CD4-positive, alpha-beta T cell treated with Interferon gamma for 1 hour (primary cell): ENCODE results near the gene GALNT18.
"Not testable (repeated sequence)": the region's sequence is repeated elsewhere in the genome, so short reads cannot be mapped to it uniquely, and the experiment has no call there.

ENCODE experiments used
- DNase-seq: peaks from one replicate; pipeline ENCODE4 v3.0.0-alpha.2; 2020

GALNT18 gene

DNA sequence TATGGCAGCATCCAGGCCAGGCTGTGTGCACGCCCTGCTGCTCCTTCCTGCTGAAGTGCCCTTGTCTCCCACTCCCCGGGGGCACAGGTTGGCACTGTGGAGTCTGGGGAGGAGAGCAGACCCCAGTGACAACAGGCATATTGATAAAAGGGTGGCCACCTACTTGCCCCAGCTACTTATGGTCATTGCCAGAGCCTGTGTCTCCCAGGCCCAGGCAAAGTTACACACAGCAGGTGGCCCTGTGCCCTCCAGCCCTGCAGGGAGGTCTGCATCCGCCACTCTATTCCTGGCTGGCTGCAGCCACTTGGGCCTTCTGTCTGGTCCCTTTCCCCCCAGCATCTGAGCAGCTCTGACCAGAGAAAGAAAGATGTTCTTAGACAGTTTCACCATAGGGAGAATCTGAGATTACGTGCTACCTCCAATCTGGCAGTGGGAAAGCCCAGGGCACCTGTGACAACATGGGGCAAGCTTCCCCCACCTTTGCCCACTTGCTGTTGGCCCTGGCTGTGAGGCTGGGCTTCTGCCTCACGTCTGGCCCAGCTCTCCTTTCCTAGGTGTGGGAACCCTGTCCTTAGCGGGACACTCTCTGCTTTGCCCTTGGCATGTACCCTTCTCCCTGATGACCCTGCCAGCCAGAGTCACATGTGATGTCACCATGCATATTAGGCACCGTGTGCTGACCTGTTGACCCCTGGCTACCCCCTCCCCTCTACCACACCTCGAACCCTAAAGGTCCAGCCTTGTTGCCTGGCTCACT lies 243.4 kb downstream of the GALNT18 start:
- no peak for DNase-seq

DNA sequence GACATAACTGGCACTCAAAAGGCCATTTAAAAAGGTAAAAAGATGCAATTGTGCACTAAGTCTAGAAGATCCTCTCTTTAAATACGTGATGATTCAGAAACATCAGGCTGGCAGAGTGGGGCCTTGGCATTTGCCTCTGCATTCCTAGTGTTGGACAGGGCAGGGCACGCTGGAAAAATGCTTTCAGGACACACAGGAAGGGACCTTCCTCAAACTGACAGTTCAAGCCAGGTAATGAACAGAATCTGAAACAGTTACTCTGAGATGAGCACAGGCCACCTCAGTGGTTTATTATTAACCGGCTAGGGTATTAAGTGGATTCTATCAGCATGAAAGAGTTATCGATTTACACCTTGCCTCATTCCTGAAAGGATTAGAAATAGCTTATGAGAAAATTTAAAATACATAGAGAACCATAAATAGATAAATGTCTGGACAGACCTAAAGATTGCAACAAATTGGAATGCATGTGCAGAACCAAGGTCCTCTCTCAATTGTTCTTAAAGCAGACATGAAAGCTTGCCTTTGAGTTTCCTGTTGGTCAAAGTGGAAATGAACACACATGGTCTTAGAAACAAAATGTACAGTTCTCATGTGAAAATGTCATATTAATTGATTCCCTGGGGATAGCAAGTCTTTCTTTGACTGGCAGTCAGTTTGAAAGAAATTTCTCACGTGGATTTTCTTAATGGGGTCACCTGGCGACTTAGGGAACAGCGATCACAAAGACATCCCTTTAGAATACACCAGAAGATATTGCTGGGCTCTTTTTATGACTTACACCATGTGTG lies 247.3 kb downstream of the GALNT18 start:
- no peak for DNase-seq

DNA sequence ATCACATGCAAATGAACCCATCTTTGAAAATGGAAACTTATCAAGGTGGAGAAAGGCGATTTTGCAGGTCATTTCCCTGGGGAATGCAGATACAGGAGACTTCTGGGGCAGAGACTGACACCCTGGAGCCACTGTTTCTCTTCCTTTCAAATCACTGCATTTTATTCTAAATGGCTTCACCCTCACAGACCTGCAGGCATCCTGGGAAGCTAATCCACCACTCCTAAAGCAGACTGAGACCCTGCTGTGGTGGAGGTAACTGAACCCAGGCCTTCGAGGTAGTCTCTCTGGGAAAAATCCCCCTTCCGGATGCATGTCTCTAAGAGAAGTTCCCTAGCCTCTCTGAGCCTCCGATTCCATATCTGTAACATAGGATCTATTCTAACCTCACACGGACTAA lies 247.9 kb downstream of the GALNT18 start:
- DNase-seq = no peak

DNA sequence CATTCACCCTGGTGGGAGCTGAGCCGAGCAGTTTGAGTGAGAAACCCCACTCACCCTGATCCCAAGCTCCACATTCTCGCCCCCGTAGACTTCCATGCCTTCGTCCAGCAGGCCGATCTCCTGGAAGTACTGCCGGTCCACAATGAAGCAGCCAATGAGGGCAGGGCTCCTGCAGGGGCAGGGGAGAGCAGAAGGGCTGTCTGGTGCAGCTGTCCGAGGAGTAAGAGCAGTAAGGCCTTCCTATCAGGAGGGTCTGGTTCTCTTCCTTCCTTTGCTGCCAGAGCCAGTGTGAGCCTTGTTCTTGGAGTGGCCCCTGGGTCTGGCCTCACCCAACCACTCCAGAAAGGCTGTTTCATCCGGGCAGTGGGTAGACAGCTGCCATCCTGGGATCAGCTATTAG lies 249.3 kb downstream of the GALNT18 start:
- no peak for DNase-seq

DNA sequence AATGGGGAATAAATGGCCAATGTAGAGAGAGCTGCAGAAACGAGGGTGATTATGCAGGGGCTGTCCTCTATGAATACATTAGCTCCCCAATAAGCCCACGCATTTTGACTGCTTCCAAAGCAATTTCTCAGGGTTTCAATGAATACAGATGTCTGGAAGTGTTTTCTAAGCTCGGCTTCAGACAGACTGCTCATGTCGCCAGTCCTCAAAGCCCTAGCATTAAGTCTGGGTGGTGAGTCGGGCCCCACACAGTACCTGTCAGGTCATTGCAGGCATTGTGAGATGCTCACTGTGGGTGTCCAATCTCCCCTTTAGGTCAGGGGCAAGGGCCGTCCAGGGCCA lies 250.9 kb downstream of the GALNT18 start:
- DNase-seq = no peak

DNA sequence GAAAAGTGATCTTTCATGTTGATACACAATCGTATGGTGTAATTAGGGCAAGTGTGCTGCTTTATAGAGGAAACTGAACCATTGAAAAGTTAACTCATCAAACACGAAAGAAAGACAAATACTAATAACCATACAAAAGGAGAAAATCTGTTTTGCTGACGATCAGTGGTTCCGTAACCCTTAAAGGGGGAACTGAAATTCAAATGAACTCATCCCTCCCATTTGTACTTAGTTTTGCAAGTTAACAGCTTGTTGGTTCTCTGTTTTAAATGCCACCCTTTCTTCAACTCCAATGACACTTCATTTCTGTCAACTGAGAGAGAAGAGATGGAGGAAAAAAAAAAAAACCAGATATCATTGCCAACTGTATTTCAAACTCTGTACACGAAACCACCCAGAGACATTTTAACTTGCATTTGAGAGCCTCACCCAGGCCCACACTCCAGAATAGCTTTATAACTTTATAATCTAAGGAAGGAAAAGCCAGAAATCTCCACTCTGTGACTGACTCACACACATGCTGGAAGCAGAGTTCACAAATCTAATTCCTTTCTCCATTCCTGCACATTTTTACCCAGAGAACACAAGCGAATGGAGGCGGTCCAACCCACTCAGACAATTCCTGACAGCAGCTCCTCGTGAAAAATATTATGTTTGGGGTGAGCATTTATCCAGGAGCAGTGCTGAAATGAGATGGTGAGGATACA lies 251.4 kb downstream of the GALNT18 start:
- no peak for DNase-seq

DNA sequence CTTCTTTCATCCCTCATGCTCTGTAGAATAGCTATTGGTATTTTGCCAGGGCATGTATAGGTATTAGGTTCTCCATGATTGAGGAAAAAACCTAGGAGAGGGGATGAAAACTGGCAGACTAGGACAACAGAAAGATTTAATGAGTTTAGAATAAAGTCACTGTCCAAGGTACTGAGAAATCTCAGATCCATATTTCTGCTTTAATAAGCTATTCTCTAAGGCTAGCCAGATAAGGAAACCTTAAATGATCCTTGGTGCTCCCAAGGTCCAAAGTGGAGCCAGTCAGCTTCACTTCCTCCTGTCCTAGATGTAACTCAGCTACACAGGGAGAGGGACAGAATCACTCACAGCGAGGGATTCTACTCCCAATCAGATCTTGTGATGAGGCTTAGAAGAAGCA lies 255.0 kb downstream of the GALNT18 start:
- DNase-seq = no peak

DNA sequence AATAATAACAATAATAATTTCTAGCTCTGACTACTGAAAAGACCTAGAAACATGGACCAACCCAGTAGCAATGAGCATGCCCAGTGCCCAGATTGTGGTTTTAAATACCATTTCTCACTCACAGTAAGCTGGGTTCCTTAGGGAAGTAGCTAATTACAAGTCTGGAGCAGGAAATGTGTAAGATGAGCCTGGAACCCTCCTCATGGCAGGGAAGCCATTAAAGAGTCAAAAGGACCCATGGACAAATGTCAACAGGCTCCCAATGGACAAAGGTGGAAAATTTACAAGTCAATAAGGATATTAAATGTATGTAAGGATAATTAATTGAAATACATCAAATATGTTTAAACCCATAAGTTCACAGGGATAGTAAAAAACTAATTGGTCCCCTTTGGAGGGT lies 258.1 kb downstream of the GALNT18 start:
- no peak for DNase-seq

DNA sequence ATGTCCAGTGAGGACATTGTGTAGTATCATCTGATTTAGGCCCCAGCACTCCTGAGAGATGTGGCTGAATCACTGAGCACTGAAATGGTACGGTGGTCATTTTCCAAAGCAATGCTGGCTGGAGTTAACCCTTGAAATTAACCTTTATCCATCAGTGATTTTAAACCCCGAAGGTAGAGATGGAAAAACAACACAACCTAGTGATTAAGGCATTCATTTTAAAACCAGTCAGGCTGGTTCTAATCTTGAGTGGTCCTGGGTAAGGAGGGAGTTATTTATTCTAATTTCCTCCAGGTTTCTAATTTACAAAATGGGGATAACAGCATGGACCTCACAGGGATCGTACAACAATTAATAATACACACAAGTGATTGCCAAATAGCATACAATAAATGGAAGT lies 262.2 kb downstream of the GALNT18 start:
- no peak for DNase-seq

DNA sequence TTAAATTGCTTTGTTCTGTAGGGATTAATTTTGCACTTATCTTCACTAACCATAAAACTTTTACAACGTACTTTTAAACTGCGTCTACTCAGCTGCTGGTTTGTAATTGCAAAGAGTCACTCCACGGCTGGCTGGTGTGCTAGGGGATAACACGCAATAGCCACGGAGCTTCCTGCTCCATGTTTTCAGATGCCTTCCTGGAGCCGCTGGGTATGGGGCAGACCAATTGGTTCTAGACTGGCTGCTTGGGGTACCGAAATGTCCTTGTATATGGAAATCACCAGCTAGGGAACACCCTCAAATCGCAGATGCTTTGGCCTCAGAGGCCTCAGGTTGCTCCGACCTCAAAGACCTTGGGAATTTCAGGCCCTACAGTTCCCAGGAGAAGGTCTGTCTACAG lies 265.0 kb downstream of the GALNT18 start:
- no peak for DNase-seq

DNA sequence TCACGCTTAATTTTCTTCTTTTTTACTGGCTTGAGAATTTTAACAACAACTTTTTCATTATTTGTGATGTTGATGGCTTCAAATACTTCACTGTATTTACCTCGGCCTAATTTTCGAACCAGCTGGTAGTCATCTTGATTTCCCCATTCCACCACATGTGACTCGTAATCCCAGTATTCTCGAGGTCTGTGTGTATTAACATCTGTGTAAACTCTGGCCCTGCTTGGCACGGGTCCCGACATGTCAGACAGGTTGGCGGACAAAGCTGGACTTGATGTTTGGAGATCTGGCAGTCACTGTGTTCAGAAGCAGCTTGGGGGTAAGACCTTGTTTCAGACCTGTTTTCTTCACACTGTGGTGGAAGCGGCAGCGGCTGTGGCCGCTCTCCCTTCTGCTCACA lies 268.9 kb downstream of the GALNT18 start, which contains the start of gene CSNK2A3:
TSS of gene CSNK2A3 (minus strand) at position 373 of the 400 bp plus-strand sequence. CDS start at position 242, 131 bp downstream.
- DNase-seq = not testable (repeated sequence)

DNA sequence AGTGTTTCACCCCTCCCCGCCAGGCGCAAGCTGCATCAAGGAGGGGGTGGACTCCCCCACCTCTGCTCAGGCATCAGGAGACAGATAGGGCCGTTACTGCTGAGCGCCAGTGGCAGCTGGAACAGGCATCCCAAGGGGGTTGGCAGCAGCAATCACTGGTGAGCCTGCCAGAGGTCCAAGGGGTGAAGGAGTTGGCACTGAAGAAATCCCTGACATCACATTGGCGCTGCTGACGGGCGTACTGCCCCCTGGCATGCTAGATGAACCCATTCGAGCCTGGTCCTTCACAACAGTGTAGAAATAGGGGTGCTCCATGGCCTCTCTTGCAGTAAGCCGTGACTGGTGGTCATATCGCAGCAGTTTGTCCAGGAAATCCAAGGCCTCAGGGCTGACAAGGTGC lies 270.0 kb downstream of the GALNT18 start:
- not testable (repeated sequence) for DNase-seq

DNA sequence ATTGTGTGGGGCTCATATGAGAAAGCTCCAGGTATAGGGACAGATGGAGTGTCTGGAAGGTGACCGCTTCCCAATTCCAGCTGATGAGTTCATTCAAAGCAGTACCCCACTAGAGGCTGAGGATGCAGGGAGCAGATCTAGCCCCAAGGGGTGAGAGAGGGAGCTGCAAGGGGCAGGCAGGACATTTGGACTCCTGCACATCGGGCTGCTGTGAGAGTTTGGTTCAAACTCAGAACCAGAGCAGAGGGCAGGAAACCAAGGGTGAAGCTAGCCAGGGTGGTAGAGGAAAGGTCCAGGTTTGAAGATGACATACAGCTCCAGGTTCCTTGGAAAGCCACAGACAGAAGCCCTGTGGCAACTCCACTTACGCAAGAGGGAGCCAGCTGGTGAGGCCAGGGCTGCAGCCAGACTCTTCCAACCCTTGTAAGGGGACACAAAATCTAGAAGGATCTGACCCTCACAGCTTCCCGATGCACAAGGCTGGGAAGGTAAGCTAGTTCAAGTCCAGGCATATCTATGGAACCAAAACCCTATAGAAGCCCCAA lies 270.7 kb downstream of the GALNT18 start:
- DNase-seq = no peak

DNA sequence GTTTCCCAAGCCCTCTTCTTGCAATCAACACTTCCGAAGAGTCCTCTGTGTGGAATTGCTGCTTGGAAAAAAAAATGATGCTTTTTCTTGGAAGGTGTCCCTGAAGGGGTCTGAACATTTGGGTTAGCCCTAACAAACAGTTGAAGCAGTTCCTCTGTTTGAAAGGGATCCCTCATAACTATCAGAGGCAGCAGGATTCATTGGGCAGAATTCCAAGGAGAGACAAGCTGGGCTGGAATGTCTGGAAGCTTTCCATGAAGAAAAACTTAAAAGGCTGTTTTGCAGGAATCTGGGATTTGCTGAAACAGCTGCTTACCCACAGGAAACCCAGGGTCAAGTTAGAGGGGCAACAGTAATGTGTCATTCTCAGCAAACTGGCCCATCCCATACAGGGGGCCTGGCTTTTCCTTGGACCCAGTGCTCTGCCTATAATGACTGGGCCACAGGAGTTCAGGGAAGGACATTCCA lies 271.9 kb downstream of the GALNT18 start:
- no peak for DNase-seq

DNA sequence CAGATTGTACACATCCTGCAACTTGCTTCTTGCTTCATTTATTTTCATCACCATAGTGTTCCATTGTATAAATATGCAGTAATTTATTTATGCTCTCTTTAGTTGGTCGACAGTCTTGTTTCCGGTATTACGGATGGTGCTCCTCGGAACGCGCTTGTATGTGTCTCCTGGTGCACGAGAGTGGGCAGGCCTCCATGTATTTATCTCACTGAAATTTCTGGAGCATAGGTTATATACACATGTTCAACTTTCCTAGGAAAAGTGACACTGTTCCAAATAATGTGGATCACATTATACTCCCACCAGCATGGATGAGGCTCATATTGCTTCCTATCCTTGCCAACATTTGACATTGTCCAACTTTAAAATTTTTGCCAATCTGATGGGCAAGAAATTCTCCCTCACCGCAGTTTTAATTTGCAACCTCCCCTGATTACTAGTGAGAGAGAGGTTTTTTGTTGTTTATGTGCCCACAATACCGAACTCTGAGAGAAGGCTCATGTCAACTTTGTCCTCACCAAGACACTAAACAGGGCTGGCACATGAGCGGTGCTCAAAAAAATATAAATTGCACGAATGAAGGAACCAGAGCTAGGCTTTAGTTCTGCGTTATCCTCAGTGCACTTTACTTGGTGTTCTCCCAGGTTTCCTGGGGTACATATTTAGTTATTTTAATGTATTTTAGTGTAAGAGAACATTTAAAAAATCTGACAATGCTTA lies 272.5 kb downstream of the GALNT18 start:
- no peak for DNase-seq

DNA sequence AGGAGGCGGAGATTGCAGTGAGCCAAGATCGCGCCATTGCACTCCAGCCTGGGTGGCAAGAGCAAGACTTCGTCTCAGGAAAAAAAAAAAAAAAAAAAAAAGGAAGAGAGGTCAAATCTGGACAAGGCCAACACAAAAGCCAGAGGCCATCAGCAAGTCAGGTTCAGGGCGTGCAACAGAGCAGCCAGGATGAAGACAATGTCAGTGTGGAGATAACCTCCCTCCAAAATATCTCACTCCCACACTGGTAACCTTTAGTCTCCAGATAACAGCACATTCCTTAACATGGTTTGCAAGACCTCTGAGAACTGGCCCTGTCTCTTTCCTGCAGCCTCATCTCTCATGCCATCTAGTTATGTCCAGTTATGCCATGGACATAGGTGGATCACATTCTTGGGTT lies 273.5 kb downstream of the GALNT18 start:
- DNase-seq = no peak

DNA sequence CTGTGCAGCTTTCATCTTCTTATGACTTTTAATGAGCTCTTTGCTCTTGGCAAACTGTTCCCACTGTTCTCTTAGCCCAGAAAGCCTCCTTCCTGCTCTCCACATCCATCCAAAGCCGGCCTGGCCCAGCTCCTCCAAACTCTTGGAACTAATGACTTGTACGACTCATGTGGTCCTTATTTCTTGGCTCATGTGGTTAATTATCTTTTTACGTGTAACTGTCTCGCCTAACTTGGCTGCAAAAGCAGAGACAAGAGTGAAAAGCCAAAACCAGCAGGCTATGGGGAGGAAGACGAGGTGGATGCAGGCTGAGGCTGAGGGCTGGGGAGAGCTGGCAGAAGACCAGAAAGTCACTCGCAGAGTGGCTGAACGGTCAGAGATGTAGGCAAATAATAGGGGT lies 274.2 kb downstream of the GALNT18 start:
- no peak for DNase-seq

DNA sequence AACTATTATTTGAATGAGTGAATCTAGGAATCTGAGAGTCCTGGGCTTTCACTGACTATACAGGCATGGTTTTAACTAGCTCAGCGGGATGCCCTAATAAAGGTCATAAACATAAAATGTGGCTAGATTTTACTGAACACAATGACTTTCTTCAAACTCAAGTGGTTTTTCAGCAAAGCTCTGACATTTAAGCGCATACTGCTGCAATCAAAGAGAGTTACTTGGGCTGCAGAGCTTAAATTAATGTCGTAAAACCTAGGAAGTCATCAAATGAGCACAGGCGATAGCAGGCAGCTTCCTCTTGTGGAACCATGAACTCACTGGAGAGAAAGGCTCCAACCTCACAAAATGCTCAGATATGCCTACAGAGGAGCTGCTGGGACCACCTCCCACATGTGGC lies 275.5 kb downstream of the GALNT18 start:
- DNase-seq = no peak

DNA sequence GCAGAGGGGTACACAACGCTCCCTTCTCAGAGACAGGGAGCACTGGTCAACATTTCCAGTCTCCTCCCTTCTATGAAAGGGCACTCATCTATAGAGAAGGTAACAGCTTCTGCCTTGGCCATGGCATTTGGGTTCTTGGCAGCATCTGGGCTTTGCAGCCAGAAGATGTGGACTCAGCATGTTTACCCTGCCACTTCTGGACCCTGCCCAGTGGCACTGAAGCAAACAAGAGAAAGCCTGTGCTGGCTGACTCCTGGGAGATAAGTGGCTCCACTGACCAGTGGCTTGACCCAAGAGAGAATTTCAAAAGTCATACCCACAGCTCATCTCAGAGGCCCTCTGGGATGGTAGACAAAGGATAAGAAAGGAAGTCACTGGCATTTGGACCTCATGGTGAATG lies 276.7 kb downstream of the GALNT18 start:
- DNase-seq = no peak

DNA sequence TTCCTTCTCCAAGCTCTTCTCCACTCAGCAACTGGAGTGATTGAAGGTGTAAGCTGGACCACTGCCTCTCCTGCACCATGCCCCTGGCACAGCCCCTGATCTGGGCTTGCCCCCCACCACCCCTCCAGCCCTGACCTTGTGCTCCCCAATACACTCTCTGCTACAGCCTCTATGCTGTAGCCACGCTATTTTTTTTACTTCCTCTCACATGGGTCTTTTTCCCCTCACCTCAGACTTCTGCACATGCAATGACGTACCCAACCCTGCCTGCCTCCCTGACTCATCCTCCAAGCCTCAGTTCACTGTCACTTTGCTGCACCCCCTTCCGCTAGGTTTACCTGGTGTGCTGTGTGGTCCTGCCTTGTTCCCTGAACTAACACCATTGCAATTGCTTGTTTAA lies 277.8 kb downstream of the GALNT18 start:
- no peak for DNase-seq

DNA sequence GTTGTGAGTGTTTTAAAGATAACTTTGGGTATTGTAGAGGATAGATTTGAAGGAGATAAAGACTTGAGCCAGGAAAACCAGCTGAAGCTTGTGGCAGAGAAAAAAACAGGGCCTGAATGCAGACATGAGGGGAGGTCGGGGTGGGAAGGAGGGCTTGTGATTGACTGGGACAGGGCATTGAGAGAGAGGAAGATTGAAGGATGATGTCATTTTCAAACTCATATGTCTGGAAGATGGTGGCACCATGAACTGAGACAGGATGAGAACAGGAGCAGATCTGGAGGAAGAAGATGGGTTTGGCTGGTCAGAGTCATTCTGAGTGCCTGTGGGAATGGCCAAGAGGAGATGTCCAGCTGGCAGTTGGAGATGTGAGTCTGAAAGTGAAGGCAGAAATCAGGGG lies 283.5 kb downstream of the GALNT18 start:
- no peak for DNase-seq

DNA sequence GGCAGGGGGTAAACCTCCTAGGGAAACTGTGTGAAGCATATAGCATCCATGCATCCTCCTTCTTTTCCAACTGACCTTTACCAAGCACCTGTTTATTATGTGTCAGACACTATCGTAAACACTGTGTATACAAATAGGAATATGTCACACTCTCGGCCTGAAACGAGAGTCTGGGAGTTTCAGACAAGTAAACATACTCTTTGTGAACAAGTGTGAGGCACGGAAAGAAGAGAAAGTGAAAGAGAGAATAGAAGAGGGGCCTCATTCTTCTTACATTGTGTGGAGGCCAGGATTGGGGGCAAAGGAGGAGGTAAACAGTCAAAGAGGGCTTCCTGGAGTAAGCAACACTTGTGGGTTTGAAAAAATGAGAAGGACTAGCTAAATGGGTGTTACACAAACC lies 285.1 kb downstream of the GALNT18 start:
- no peak for DNase-seq

DNA sequence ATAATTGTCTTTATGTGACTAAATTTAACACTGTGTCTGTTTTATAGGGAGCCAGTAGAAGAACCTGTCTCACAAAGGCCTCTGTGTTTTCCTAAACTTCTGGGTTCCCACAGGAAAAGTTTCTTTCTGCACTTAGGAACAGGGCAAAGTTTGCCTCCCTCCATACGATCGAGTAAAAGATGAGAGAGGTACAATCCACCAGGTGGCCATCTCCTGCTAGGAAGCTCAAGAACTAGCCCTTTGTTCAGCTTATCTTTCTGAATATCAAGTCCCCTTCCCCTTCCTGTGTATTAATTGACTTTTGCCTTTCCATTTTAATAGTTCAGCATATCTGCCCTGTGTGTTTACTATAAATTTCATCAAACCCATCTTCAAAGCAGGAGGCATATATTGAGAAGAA lies 286.8 kb downstream of the GALNT18 start:
- DNase-seq = no peak
